GM18505 (cell line): ENCODE results near the gene DYRK1A.

Source experiments
- ATAC-seq: cut with Tn5 transposase; IDR thresholded peaks from one replicate; pipeline ENCODE4 v1.9.1; 2021; ENCODE audit not compliant: unreplicated experiment
- POLR2A ChIP-seq: IDR thresholded peaks from 4 replicates; pipeline ENCODE4 v1.6.1; 2011; ENCODE audit warnings: borderline replicate concordance; ENCODE audit not compliant: insufficient read depth, insufficient read length; ENCODE audit errors: extremely low read depth

DYRK1A gene

DNA sequence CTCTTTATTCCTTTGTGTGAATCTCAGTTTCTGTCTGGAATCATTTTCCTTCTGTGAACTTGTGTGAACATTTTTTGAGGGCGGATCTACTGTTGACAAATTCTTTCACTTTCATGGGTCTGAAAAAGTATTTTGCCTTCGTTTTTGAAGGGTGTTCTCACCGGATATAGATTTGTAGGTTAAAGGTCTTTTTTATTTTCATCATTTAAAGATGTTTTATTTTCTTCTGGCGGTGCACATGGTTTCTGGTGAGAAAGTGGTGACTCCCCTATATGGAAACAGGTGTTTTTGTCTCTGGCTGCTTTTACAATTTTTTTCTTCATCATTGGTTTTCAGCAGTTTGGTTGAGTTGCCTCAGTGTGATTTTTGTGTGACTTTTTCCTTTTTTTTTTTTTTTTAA, 94.9 kb downstream of the DYRK1A start:
- no peak for TF ChIP-seq POLR2A
- ATAC-seq, result no peak

DNA sequence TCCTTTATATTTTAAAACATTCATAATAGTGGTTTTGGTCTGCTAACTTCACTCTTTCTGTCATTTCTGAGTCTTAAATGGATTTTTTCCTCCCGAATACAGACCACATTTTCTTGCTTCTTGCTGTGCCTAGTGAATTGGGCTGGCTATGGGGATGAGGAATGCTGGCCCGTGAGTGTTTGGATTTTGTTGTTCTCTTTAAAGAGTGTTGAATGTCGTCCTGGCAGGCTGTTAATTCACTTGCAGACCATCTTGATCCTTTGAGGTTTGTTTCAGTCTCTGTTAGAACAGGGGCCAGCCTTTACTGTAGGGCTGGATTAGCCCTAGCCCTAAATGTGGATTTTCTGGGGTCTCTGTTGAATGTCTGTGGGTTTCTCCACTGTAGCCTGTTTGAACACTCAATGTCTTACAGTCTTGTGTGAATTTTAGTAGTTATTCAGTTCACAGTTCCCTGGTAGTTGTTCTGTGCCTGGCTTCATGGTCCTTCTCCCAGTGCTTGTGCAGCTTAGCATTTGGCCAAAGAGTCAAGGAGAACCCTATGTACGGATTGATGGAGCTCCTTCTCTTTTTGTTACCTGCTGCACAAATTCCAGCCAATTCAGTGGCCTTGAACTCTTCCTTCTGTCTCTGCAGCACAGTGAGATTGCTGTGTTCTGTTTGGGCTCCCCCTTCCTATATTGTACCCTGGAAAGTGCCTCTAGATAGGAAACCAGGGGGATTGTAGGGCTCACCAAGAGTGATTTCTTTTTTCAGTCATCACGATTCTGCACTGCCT, 95.7 kb downstream of the DYRK1A start:
- no peak for TF ChIP-seq POLR2A
- no peak for ATAC-seq

DNA sequence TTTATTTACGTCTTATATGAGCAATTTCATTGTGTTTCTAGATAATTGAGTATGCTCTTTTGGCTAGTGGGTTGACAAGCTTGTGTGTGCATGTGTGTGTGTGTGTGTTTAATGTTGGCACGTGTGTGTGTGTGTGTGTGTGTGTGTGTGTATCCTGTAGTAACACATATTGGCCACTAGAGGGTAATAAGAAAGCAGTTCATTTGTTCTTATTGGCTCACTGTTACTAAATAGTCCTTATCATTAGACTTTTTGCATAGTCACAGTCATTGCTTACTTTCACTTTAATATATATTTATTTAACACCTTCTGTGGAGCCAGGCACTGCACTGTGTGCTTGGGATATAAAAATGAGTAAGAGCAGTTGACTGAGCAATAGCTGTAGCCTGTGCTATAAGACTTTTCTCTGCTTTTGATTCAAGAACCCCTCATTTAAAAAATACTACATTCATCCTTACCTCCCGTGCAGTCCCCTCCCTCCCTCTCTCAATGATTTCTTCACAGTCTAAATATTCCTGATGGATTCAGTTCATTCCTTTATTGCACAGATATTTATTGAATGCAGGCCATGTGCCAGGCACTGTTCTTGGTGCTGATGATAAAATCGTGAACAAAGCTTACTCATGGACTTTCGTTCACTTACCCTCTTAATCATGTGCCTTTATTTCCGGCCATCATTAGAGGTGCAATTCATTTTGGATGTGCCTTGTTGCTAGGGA, 96.7 kb downstream of the DYRK1A start:
- no peak for ATAC-seq
- TF ChIP-seq POLR2A, result no peak

DNA sequence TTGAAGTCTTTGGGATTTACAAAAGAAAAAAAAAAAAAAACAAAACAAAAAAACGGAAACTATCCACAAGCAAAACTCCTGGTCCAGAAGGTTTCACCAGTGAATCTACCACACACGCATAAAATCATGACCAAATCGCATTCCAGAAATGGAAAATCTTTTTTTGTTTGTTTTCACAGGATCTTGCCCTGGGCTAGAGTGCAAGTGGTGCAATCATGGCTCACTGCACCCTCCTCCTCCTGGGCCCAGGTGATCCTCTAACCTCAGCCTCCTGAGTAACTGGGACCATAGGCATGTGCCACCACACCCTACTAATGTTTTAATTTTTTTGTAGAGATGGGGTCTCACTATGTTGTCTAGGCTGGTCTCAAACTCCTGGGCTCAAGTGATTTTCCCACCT, 100.5 kb downstream of the DYRK1A start:
- ATAC-seq, result no peak
- no peak for TF ChIP-seq POLR2A

DNA sequence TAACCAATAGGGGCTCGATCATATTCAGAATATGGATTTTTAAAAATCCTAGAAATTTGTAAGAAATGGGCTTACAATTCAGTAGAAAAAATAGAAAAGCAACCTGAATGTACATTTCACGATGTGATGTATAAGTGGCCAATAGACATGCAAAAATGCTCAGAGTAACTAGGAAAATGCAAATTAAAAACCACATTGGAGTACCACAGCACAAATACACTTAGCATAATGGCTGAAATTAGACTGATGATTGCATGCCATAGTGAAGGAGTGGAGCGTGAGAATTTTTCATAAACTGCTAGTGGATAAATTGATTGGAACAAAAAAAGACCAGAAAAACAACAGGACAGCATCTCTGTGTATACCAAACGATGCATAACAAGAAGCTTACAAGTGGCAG, 102.3 kb downstream of the DYRK1A start:
- no peak for ATAC-seq
- no peak for TF ChIP-seq POLR2A

DNA sequence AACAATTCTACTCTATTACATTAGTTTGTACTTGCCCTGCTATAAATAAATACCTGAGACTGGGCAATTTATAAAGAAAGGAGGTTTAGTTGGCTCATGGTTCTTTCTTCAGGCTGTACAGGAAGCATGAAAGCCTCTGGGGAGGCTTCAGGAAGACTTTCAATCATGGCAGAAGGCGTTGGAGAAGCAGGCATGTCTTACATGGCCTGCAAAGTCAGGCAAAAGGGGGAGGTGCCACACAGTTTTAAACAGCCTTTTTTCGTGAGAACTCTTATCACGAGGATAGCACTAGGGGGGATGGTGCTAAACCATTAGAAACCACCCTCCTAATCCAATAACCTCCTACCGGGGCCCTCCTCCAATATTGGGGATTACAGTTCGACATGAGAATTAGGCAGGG, 102.9 kb downstream of the DYRK1A start:
- TF ChIP-seq POLR2A, result no peak
- ATAC-seq, result no peak

DNA sequence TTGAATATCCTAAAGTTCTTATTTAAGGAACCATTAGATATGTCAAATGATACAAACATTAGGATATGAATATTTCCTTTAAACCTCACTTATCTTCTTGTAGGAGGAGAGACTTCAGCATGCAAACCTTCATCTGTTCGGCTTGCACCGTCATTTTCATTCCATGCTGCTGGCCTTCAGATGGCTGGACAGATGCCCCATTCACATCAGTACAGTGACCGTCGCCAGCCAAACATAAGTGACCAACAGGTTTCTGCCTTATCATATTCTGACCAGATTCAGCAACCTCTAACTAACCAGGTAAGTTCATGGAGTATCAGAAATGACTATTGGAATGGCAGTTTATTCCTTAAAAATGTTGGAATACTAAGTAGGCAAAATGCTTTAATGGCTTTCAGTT, 106.0 kb downstream of the DYRK1A start:
- no peak for ATAC-seq
- TF ChIP-seq POLR2A, result no peak

- no peak for TF ChIP-seq POLR2A
- no peak for ATAC-seq
Measured at GRCh38 chr21:37473491-37473890, 106.9 kb downstream of the DYRK1A start.

- no peak for TF ChIP-seq POLR2A
- ATAC-seq, result no peak
Measured at GRCh38 chr21:37474342-37474741, 107.8 kb downstream of the DYRK1A start.

DNA sequence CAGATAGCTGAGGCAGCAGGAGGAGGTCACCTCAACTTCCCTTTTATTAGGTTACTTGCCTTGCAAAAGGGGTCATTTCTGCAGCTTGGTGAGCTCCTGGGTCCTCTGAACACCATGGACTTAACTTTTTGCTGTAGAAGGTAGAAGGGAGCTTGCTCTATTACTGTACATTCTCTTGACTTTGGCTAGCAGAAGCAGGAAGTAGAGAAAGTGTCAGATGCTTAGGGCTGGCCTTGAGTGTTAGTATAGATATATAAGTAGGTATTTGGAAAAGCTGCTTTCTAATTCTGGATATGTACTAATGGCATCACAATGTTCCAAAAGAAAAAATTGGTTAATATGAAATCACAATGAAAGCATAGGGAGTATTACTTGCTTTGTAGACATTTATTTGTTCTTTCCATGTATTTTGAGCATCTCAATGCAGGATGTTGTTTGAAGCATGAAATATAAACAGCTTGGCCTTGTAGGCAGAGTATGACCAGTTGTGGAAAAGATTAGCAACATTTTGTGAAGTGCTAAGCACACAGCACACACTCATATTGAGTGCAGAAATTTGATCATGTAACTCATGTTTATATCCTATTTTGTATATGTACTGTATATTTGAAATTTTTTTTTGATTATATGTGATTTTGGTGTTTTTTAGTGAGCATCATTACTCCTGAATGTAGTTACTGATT, 108.8 kb downstream of the DYRK1A start:
- no peak for TF ChIP-seq POLR2A
- ATAC-seq, result no peak

DNA sequence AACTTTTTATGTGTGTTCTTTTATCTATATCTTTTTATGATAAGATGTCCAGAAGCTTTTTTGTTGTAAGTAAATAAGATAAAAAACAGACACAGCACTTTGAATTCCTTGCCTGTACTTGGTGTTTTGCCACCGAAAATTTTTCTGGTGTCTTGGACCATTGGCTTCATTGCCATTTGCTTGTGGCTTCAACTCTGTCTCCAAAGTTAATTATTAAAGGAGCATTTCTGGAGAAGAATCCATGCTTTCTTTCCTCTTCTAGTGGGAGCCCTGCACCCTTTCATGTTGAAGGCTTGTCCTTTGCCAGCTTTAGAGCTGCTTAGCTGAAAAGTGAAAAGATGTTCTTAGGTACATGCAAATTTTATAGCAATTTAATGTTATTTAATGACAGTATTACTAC, 112.2 kb downstream of the DYRK1A start:
- no peak for ATAC-seq
- no peak for TF ChIP-seq POLR2A

GRCh38 chr21:37483776-37484175, 117.2 kb downstream of the DYRK1A start:
- ATAC-seq, result no peak
- no peak for TF ChIP-seq POLR2A

DNA sequence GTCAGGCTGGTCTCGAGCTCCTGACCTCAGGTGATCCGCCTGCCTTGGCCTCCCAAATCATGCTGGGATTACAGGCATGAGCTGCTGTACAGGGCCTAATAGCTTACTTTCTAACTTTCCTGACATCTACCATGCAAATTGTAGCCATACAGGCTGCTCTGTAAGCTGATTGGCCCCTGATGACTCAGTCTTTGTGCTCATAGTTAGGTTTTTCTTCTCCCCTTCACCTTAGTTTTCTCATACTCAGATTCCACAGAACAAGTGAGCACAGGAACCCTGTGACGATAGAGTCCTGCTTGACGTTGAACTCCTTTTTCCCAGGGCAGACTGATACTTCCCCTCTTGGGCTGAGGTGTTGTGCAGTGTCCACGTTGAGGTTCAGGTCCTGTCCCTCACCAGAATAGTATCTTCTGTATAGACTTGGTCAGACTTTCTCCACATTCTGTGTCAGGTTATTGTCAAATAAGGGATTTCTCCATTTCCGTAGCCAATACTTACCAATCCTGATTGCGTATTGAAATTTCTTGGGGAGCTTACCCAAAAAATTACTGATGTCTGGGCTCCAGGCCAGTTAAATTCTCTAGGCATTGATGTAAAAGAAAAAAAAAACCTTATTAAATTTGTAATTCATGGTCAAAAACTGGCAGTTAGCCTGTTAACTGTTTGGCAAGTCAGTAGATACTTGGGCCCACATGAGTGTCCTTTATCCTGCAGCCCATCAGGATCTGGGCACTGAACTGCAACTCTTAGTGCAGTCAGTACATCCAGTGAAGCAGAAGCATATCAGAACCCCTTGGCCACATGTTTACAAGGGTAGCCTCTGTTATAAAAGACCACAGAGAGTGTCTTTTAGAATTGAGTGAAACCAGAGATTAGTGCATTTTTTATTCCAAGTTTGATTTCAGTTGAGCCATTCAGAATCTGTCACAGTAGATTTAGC, 118.2 kb downstream of the DYRK1A start:
- no peak for TF ChIP-seq POLR2A
- ATAC-seq, result no peak
